Upper lobe of right lung (tissue), 1 donor: ENCODE measurements around the gene CACNA1B. TPM values are rescaled to one million over a fixed set of nuclear protein-coding genes. Genes with fewer than 3 reads are reported as not detected.

Source experiments
- ATAC-seq: fragments of 200-7000 bp; cut with Tn5 transposase; one replicate; pipeline ENCODE4 v1.9.1; 2020; ENCODE audit warnings: mild to moderate bottlenecking, moderate library complexity
- DNase-seq: peaks from one replicate; pipeline ENCODE4 v3.0.0-alpha.2; 2020
- H3K27ac ChIP-seq: fragments of 200-600 bp; one replicate; pipeline ENCODE4 v1.8.0; 2022
- H3K27me3 ChIP-seq: fragments of 200-600 bp; one replicate; pipeline ENCODE4 v1.8.0; 2022; ENCODE audit warnings: mild to moderate bottlenecking
- H3K36me3 ChIP-seq: fragments of 200-600 bp; one replicate; pipeline ENCODE4 v1.8.0; 2022
- H3K4me1 ChIP-seq: fragments of 200-600 bp; one replicate; pipeline ENCODE4 v1.8.0; 2022
- H3K4me3 ChIP-seq: fragments of 200-600 bp; one replicate; pipeline ENCODE4 v1.8.0; 2022; ENCODE audit warnings: mild to moderate bottlenecking
- H3K9me3 ChIP-seq: fragments of 200-600 bp; one replicate; pipeline ENCODE4 v1.8.0; 2022
- intact Hi-C: fragments of 100-400 bp; cut with DNase I; formaldehyde crosslinking; loops from one replicate; pipeline ENCODE4 v1.11.0; 2022
- total RNA-seq: library from RNA; stranded (reverse); fragmentation: NEBNext Ultra II Directional; extraction: Animal tissue kit (Norgen Biotek cat#: 25700); gene quantifications from one replicate; pipeline ENCODE4 v1.2.1, GENCODE V29; 2021
- TF ChIP-seq, protein P1 (sequence below): fragments of 200-600 bp; IDR thresholded peaks from one replicate; pipeline ENCODE4 v1.8.0; 2022; ENCODE audit warnings: antibody characterized with exemption
- donor health status: DM: no; HTN: yes; CAD: no; lungs with severe emphysema.

The CACNA1B gene
- total RNA-seq, 1 donor from 2014 or later: 0.29 TPM

DNA sequence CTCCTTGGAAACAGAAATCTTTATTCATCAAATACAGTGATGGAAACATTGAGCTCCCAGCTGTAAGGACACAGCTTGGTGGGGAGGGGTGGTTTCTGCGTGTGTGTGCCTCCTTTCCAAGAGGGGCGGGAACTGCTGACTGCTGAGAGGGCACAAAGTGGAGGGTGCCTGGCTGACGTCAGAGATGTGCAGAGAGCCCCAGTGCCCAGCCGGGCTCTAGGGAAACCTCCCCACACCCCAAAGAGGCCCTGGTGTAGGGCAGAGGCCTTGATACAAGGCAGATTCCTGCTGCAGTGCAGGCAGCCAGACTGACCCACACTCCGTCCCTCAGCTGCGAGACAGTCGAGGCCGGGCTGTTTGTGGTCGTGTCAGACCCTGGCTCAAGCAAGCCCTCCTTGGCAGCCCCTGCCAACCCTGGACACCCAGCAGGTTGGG, 191.0 kb downstream of the CACNA1B start:
- DNase-seq: peak; percentile 54
- H3K4me3 ChIP-seq: no peak overlapping the region
- ATAC-seq: no peak

DNA sequence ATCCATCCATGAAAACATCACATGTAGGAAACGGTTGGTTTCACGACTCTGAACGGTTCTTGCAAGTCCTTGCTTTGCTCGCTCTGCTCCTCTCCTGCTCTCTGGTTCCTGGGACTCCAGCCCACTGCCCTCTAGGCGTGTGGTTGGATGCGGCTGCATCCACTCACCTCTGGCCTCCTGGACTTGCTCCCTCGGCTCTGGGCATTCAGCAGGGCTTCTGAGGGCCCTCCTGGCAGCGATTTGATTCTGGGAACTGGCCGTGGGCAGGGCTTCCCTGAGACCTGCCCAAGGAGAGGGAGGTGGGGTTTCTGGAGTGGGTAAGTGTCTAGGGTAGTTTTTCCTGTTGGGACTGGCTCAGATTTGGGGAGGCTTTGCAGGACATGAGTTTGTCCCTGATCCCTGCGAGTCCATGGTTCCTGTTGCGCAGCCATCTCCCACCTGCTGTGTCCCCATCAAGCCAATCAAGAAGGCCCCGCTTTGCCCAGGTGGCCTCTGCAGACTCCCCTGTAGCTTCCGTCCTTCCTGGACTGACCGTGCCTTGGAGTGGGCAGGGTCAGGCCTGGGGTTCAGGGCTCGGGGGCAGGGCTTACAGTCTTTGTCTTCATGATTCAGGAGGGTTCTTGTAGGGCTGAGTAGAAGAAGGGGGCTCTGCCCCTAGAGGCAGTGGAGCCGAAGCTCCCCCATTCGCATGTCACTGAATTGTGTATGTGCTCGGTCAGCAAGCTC, 192.3 kb downstream of the CACNA1B start:
- Histone ChIP-seq H3K4me1 (no peaks in the 10 kb centered on the region), H3K36me3 (no peaks in the 10 kb centered on the region), H3K4me3 (no peak overlapping the region), H3K9me3 (no peaks in the 10 kb centered on the region), H3K27me3 (peaks cover 3% of the 10 kb centered on the region), H3K27ac (no peak overlapping the region)
- DNase-seq (peak; percentile 38), ATAC-seq (no peak)
- TF ChIP-seq, protein P1, sequence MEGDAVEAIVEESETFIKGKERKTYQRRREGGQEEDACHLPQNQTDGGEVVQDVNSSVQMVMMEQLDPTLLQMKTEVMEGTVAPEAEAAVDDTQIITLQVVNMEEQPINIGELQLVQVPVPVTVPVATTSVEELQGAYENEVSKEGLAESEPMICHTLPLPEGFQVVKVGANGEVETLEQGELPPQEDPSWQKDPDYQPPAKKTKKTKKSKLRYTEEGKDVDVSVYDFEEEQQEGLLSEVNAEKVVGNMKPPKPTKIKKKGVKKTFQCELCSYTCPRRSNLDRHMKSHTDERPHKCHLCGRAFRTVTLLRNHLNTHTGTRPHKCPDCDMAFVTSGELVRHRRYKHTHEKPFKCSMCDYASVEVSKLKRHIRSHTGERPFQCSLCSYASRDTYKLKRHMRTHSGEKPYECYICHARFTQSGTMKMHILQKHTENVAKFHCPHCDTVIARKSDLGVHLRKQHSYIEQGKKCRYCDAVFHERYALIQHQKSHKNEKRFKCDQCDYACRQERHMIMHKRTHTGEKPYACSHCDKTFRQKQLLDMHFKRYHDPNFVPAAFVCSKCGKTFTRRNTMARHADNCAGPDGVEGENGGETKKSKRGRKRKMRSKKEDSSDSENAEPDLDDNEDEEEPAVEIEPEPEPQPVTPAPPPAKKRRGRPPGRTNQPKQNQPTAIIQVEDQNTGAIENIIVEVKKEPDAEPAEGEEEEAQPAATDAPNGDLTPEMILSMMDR: no peak
- intact Hi-C loops: no loop called here

More for the DNA sequence above, 191.0 kb downstream of the CACNA1B start:
- H3K9me3 ChIP-seq: no peaks in the 10 kb centered on the region
- peaks cover 9% of the 10 kb centered on the region for H3K27me3 ChIP-seq
- TF ChIP-seq, protein P1: no peak
- no peaks in the 10 kb centered on the region for H3K36me3 ChIP-seq
- intact Hi-C loops: no loop called here
- no peaks in the 10 kb centered on the region for H3K4me1 ChIP-seq
- no peak overlapping the region for H3K27ac ChIP-seq

DNA sequence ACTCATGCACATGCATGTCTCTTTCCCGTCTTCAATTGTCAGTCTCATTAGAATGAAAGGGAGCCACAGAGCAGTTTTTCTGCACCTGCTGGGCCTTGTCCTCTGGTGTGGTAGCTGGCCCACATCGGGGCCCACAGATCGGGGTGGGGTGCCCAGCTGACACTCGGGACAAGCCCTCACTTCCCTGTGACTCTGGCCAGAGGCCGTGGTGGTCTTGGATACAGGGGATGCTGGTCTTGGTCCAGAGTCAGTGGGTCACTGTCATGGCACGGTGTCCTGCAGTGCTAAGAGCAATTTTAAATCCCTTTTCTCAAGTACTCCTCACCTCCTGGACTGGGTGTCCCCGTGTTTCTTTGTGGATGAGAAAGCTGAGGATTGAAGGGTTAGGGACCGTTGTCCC, 193.2 kb downstream of the CACNA1B start:
- H3K9me3 ChIP-seq: no peaks in the 10 kb centered on the region
- H3K27ac ChIP-seq: no peak overlapping the region
- intact Hi-C loops: no loop called here
- no peaks in the 10 kb centered on the region for H3K4me1 ChIP-seq
- TF ChIP-seq, protein P1: no peak
- H3K27me3 ChIP-seq: no peaks in the 10 kb centered on the region
- no peak overlapping the region for H3K4me3 ChIP-seq
- H3K36me3 ChIP-seq: no peaks in the 10 kb centered on the region
- DNase-seq: peak; percentile 52
- ATAC-seq: no peak

DNA sequence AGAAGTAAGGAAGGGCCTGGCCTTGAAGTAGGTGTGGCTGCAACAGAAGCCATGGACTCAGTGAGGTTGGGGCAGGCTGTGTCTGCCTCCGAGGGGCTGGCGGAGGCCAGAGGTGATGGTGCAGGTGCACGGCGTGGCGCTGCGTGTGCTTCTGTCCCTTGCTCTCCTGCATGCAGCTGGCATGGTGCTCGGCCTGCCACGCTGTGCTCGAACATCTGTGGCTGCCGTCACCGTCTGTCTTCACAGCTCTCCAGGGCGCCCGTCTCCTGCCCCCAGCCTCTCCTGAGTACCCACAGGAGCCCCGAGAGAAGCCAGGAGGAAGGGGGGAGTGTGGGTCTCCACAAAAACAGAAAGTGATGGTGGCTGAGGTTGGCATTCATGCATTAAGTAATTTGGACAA, 193.7 kb downstream of the CACNA1B start:
- TF ChIP-seq, protein P1: no peak
- intact Hi-C loops: no loop called here
- no peak overlapping the region for H3K4me3 ChIP-seq
- H3K27ac ChIP-seq: no peak overlapping the region
- H3K36me3 ChIP-seq: no peaks in the 10 kb centered on the region
- ATAC-seq (no peak), DNase-seq (peak; percentile 43)
- no peaks in the 10 kb centered on the region for H3K9me3 ChIP-seq
- H3K4me1 ChIP-seq: no peaks in the 10 kb centered on the region
- no peaks in the 10 kb centered on the region for H3K27me3 ChIP-seq

DNA sequence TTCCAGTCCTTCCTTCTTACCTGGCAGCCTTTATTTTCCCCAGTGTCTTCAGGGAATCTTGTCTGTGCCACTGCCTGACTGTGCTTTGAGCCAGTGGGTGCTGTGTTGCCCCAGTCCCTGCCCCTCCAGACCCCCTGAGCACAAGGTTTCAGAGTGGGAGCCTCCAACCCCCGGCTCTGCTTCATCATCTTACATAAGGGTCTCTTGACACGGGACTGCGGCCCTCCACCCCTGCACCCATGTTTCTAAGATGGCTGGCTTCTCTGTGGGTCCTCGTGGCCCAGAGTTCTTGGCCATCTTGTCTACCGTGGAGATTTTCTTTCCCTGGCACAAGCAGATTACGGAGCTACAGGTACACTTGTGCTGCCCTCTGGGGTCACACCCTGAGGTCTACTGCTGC, 194.1 kb downstream of the CACNA1B start:
- Histone ChIP-seq H3K4me1 (no peaks in the 10 kb centered on the region), H3K9me3 (no peaks in the 10 kb centered on the region), H3K36me3 (no peaks in the 10 kb centered on the region), H3K27ac (no peak overlapping the region), H3K27me3 (no peaks in the 10 kb centered on the region), H3K4me3 (no peak overlapping the region)
- ATAC-seq: no peak
- TF ChIP-seq, protein P1: no peak
- DNase-seq: no peak
- intact Hi-C loops: no loop called here
